Measurements from ENCODE around the gene TMED8. TPM values are rescaled to one million over a fixed set of nuclear protein-coding genes. Genes with fewer than 3 reads are reported as not detected.

The TMED8 gene
- total and polyA plus RNA-seq, 10 of the 15 experiments (the other 5 are each of a cell fraction or from before 2014, with no cell fraction given): 7.3 to 39.1 (median 26.1) TPM

DNA sequence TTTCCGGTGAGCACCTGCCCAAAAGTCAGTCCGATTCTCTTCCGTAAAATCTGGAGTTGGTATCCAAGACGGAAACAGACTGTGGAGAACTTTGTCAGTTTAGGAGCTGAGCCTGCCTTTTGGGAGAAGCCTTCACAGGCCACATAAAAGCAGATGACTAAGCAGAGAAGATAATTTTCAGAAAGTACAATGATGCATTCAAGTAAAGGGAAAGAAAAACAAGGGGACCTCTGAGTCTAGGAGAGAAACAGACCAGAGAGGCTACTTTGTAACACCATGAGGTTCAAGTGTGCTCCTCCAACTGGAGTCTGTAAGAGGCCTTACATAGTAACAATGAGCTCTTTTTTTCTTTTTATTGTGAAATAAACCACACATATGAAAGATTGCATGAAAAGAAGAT is 21.1 kb downstream of the TMED8 start (continued):
- TF ChIP-seq, protein P1, sequence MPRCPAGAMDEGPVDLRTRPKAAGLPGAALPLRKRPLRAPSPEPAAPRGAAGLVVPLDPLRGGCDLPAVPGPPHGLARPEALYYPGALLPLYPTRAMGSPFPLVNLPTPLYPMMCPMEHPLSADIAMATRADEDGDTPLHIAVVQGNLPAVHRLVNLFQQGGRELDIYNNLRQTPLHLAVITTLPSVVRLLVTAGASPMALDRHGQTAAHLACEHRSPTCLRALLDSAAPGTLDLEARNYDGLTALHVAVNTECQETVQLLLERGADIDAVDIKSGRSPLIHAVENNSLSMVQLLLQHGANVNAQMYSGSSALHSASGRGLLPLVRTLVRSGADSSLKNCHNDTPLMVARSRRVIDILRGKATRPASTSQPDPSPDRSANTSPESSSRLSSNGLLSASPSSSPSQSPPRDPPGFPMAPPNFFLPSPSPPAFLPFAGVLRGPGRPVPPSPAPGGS (IDR thresholded peaks at IDR 0.05; ENCODE audit: borderline replicate concordance, insufficient read depth, low read depth, low read length, poor library complexity, severe bottlenecking): no peak
- no peak for TF ChIP-seq BHLHE40 (IDR thresholded peaks at IDR 0.05; ENCODE audit: borderline replicate concordance in 1 of 2, low read depth in 2 of 2, low read length in 1 of 2)
- TF ChIP-seq, protein P2, sequence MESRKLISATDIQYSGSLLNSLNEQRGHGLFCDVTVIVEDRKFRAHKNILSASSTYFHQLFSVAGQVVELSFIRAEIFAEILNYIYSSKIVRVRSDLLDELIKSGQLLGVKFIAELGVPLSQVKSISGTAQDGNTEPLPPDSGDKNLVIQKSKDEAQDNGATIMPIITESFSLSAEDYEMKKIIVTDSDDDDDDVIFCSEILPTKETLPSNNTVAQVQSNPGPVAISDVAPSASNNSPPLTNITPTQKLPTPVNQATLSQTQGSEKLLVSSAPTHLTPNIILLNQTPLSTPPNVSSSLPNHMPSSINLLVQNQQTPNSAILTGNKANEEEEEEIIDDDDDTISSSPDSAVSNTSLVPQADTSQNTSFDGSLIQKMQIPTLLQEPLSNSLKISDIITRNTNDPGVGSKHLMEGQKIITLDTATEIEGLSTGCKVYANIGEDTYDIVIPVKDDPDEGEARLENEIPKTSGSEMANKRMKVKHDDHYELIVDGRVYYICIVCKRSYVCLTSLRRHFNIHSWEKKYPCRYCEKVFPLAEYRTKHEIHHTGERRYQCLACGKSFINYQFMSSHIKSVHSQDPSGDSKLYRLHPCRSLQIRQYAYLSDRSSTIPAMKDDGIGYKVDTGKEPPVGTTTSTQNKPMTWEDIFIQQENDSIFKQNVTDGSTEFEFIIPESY (IDR thresholded peaks at IDR 0.05): no peak
- TF ChIP-seq ZNF24 (IDR thresholded peaks at IDR 0.05): no peak
- no peak for TF ChIP-seq NRF1 (conservative IDR thresholded peaks at IDR 0.05; ENCODE audit: low read depth, low read length)
- no peak for TF ChIP-seq NR2C1 (IDR thresholded peaks at IDR 0.05)

DNA sequence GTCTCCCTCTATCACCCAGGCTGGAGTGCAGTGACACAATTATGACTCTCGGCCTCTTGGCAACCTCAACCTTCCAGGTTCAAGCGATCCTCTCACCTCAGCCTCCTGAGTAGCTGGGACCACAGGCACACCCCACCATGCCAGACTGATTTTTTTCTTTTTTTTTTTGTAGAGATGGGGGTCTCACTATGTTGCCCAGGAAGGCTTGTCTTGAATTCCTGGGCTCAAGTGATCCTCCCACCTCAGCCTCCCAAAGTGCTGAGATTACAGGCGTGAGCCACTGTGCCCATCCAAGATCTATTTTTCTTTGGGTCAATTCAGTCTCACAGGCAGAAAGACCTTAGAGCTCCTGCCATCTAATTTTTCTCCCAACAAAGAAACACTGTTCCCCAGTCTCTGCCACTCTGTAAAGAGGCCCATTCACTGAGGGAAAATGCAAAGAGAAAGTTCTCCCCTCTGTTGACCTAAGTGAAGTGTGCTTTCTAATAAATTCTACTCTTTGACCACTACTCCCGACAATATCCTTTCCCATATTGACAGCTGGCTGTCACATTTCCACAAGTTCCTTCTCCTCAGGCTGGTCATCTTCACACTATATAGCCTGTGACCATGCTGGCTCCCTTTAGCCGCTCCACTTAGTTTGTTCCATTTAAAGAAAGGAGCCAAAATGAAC is 23.3 kb downstream of the TMED8 start:
- POLR2A ChIA-PET: interaction anchor here (0.7 kb wide), 1 partner anchor 198 kb away, joined by 4 read pairs; no protein-coding TSS in a partner anchor
- WGBS (ENCODE audit: insufficient coverage, insufficient replicate concordance, low lambda C conversion rate, missing lambda C conversion rate): 87% methylated on average over 5 of the region's 5 CpGs
- TF ChIP-seq EP300 (IDR thresholded peaks at IDR 0.05; ENCODE audit: borderline replicate concordance in 1 of 2, control insufficient read depth in 1 of 2, low read depth in 2 of 2, low read length in 2 of 2): no peak
- no peak for TF ChIP-seq ASH2L (IDR thresholded peaks at IDR 0.05; ENCODE audit: borderline replicate concordance, low read depth)
- TF ChIP-seq, protein P3, sequence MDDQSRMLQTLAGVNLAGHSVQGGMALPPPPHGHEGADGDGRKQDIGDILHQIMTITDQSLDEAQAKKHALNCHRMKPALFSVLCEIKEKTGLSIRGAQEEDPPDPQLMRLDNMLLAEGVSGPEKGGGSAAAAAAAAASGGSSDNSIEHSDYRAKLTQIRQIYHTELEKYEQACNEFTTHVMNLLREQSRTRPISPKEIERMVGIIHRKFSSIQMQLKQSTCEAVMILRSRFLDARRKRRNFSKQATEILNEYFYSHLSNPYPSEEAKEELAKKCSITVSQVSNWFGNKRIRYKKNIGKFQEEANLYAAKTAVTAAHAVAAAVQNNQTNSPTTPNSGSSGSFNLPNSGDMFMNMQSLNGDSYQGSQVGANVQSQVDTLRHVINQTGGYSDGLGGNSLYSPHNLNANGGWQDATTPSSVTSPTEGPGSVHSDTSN (IDR thresholded peaks at IDR 0.05; ENCODE audit: insufficient replicate concordance, low read depth, low read length): no peak
- TF ChIP-seq, protein P4, sequence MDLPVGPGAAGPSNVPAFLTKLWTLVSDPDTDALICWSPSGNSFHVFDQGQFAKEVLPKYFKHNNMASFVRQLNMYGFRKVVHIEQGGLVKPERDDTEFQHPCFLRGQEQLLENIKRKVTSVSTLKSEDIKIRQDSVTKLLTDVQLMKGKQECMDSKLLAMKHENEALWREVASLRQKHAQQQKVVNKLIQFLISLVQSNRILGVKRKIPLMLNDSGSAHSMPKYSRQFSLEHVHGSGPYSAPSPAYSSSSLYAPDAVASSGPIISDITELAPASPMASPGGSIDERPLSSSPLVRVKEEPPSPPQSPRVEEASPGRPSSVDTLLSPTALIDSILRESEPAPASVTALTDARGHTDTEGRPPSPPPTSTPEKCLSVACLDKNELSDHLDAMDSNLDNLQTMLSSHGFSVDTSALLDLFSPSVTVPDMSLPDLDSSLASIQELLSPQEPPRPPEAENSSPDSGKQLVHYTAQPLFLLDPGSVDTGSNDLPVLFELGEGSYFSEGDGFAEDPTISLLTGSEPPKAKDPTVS (IDR thresholded peaks at IDR 0.05; ENCODE audit: low read depth, low read length): no peak
- TF ChIP-seq, protein P5, sequence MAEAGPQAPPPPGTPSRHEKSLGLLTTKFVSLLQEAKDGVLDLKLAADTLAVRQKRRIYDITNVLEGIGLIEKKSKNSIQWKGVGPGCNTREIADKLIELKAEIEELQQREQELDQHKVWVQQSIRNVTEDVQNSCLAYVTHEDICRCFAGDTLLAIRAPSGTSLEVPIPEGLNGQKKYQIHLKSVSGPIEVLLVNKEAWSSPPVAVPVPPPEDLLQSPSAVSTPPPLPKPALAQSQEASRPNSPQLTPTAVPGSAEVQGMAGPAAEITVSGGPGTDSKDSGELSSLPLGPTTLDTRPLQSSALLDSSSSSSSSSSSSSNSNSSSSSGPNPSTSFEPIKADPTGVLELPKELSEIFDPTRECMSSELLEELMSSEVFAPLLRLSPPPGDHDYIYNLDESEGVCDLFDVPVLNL (IDR thresholded peaks at IDR 0.05; ENCODE audit: low read depth, low read length): no peak
- TF ChIP-seq IRF4 (IDR thresholded peaks at IDR 0.05; ENCODE audit: low read depth, low read length): no peak
- TF ChIP-seq ESRRA (IDR thresholded peaks at IDR 0.05; ENCODE audit: low read length): no peak

More for the DNA sequence above, 23.3 kb downstream of the TMED8 start:
- no peak overlapping the region for H3K4me2 ChIP-seq (ENCODE audit: control insufficient read depth, insufficient read depth)
- peaks cover 0 to 13% of the 10 kb centered on the region in 2 experiments; a peak in 3 of 4 replicates for H3K36me3 ChIP-seq (ENCODE audit: control insufficient read depth in 2 of 2, insufficient read depth in 2 of 2, low read length in 1 of 2)
- H2AFZ ChIP-seq (ENCODE audit: control insufficient read depth, low read depth, low read length): no peak overlapping the region
- RAD21 ChIA-PET (ENCODE audit: unreplicated experiment): interaction anchor here (0.6 kb wide), 1 partner anchor 1043 kb away, joined by 3 read pairs; no protein-coding TSS in a partner anchor
- SMC1A ChIA-PET (ENCODE audit: uncharacterized antibody, unreplicated experiment): no interaction called here
- BruUV-seq (replicated peaks): no TSS peak
- H3K9me3 ChIP-seq (replicated peaks; ENCODE audit: control insufficient read depth, insufficient read depth, low read length): no peaks in the 10 kb centered on the region
- FAIRE-seq: no peak
- H3K9ac ChIP-seq (ENCODE audit: control insufficient read depth, insufficient read depth, low read length): no peak overlapping the region
- CTCF ChIA-PET: interaction anchor here (1.0 kb wide), 1 partner anchor 37 kb away, joined by 4 read pairs; no protein-coding TSS in a partner anchor
- intact Hi-C loops (cut with micrococcal nuclease; ENCODE audit: unreplicated experiment) (no loop called here), in situ Hi-C loops (cut with MboI) (no loop called here)
- DNase-seq (ENCODE audit: low read depth, low spot score): no peak
- H3K27ac ChIP-seq (ENCODE audit: control insufficient read depth, insufficient read depth): no peak overlapping the region
- H3K4me1 ChIP-seq (ENCODE audit: control insufficient read depth, insufficient read depth, low read length): no peaks in the 10 kb centered on the region
- H3K79me2 ChIP-seq (ENCODE audit: control insufficient read depth, insufficient read depth, low read length): no peaks in the 10 kb centered on the region; the same call in none of the 2 replicates
- no peak for ATAC-seq
- no peak overlapping the region for H3K4me3 ChIP-seq
- no peaks in the 10 kb centered on the region for H3K27me3 ChIP-seq (replicated peaks in 1 of 2; ENCODE audit: control insufficient read depth in 2 of 2, insufficient read depth in 2 of 2, low read length in 1 of 2)
- H4K20me1 ChIP-seq (ENCODE audit: control insufficient read depth, insufficient read depth): no peaks in the 10 kb centered on the region
